HCT116 (cell line): ENCODE measurements around the gene VPS39. TPM values are rescaled to one million over a fixed set of nuclear protein-coding genes. Genes with fewer than 3 reads are reported as not detected.

ENCODE experiments used
- ATAC-seq: fragments of 200-7000 bp; cut with Tn5 transposase; 2 replicates; pipeline ENCODE4 v1.9.1; 2020; ENCODE audit warnings: mild to moderate bottlenecking, moderate library complexity
- BruUV-seq: library from RNA; stranded (reverse); fragments of 400-500 nt; replicated peaks from 2 replicates; lab custom pipeline; 2021; lab: Mats Ljungman, UMichigan
- CTCF ChIA-PET: fragments of 300-600 bp; sonication (Branson Sonifier 250); formaldehyde crosslinking; loops from one replicate; lab custom pipeline; 2021; ENCODE audit warnings: antibody characterized with exemption; lab: Charles Lee
- POLR2A ChIA-PET: fragments of 300-600, 350-600 bp; sonication (Branson Sonifier 250); formaldehyde crosslinking; loops from one replicate; lab custom pipeline; 2021; ENCODE audit warnings: antibody characterized with exemption; lab: Charles Lee
- RAD21 ChIA-PET, 2 experiments: fragments of 300-600 bp; sonication (Branson Sonifier 250); formaldehyde crosslinking; loops; one replicate each; lab custom pipeline; 2023; ENCODE audit warnings: low total read pairs in 2 of 2; ENCODE audit not compliant: uncharacterized antibody in 2 of 2, unreplicated experiment in 2 of 2, low non-redundant PET in 1 of 2; lab: Charles Lee
- DNase-seq: peaks from one replicate; pipeline ENCODE4 v3.0.0-alpha.2; 2010; ENCODE audit warnings: low read depth, low spot score
- H2AFZ ChIP-seq: fragments of 200-600 bp; shearing (Covaris generic), sonication (generic); 2 replicates; pipeline ENCODE4 v1.6.1; 2017; ENCODE audit warnings: low read depth, mixed run types, mixed read lengths, antibody characterized with exemption, low read length; ENCODE audit not compliant: poor library complexity, severe bottlenecking
- H3K27ac ChIP-seq: 2 replicates; pipeline ENCODE4 v1.5.1; 2012; ENCODE audit warnings: low read depth, low read length
- H3K27me3 ChIP-seq: fragments of 200-600 bp; sonication (generic); 2 replicates; pipeline ENCODE4 v1.6.1; 2016; ENCODE audit warnings: mixed run types, low read length, mixed read lengths; ENCODE audit not compliant: insufficient read depth
- H3K36me3 ChIP-seq, 2 experiments: fragments of 200-500 bp in 1 of 2; fragments of 200-600 bp in 1 of 2; sonication (Bioruptor generic) in 1 of 2; sonication (generic) in 1 of 2; 2 replicates each; pipeline versions ENCODE4 v1.5.1 to v1.6.1; 2014 to 2016; ENCODE audit warnings: low read length in 2 of 2, inconsistent platforms in 1 of 2, mixed read lengths in 1 of 2, mixed run types in 1 of 2; ENCODE audit not compliant: insufficient read depth in 2 of 2, control insufficient read depth in 1 of 2
- H3K4me1 ChIP-seq, 2 experiments: fragments of 200-600 bp in 1 of 2; sonication (generic) in 1 of 2; 2 replicates each; pipeline versions ENCODE4 v1.5.1 to v1.6.1; 2012 to 2017; ENCODE audit warnings: low read length in 2 of 2, inconsistent platforms in 1 of 2, mild to moderate bottlenecking in 1 of 2, mixed read lengths in 1 of 2, mixed run types in 1 of 2, moderate library complexity in 1 of 2; ENCODE audit not compliant: insufficient read depth in 2 of 2, control insufficient read depth in 1 of 2
- H3K4me2 ChIP-seq: fragments of 200-600 bp; sonication (generic); 2 replicates; pipeline ENCODE4 v1.6.1; 2017; ENCODE audit warnings: mixed run types, low read length, mixed read lengths
- H3K4me3 ChIP-seq, 2 experiments: fragments of 200-600 bp in 1 of 2; sonication (generic) in 1 of 2; replicated peaks in 1 of 2; 2 replicates each; pipeline ENCODE4 v1.5.1; 2011 to 2016; ENCODE audit warnings: low read length in 2 of 2, control low read depth in 1 of 2, low read depth in 1 of 2, mild to moderate bottlenecking in 1 of 2, mixed read lengths in 1 of 2, mixed run types in 1 of 2
- H3K79me2 ChIP-seq: fragments of 200-600 bp; sonication (generic); 2 replicates; pipeline ENCODE4 v1.6.1; 2017; ENCODE audit warnings: mild to moderate bottlenecking, mixed run types, low read length, moderate library complexity, mixed read lengths; ENCODE audit not compliant: insufficient read depth
- H3K9ac ChIP-seq: fragments of 200-600 bp; sonication (generic); 2 replicates; pipeline ENCODE4 v1.6.1; 2016; ENCODE audit warnings: low read length, mixed read lengths
- H3K9me2 ChIP-seq: fragments of 200-600 bp; sonication (generic), shearing (Covaris generic); 2 replicates; pipeline ENCODE4 v1.6.1; 2017; ENCODE audit warnings: mixed run types, mild to moderate bottlenecking, moderate library complexity; ENCODE audit not compliant: insufficient read depth
- H3K9me3 ChIP-seq, 2 experiments: fragments of 200-500 bp in 1 of 2; fragments of 200-600 bp in 1 of 2; sonication (Bioruptor generic) in 1 of 2; sonication (generic) in 1 of 2; 2 replicates each; pipeline ENCODE4 v1.6.1; 2014 to 2017; ENCODE audit warnings: low read length in 2 of 2, mixed read lengths in 2 of 2, inconsistent platforms in 1 of 2, low read depth in 1 of 2, mild to moderate bottlenecking in 1 of 2, mixed run types in 1 of 2, moderate library complexity in 1 of 2; ENCODE audit not compliant: control insufficient read depth in 1 of 2, insufficient read depth in 1 of 2
- H4K20me1 ChIP-seq: fragments of 200-600 bp; sonication (generic), shearing (Covaris generic); 2 replicates; pipeline ENCODE4 v1.6.1; 2017; ENCODE audit warnings: mixed run types, mild to moderate bottlenecking, moderate library complexity; ENCODE audit not compliant: insufficient read depth
- ATF3 ChIP-seq: IDR thresholded peaks from 2 replicates; pipeline ENCODE4 v1.6.1; 2012
- CBX3 ChIP-seq: IDR thresholded peaks from 2 replicates; pipeline ENCODE4 v1.6.1; 2012; ENCODE audit warnings: low read depth
- EGR1 ChIP-seq: IDR thresholded peaks from 2 replicates; pipeline ENCODE4 v1.6.1; 2012; ENCODE audit warnings: low read depth
- ELF1 ChIP-seq: IDR thresholded peaks from 2 replicates; pipeline ENCODE4 v1.6.1; 2012; ENCODE audit warnings: low read depth, borderline replicate concordance
- EZH2 ChIP-seq: fragments of 200-600 bp; sonication (generic); IDR thresholded peaks from 2 replicates; pipeline ENCODE4 v1.6.1; 2017; ENCODE audit warnings: antibody characterized with exemption, mixed run types
- MAX ChIP-seq: IDR thresholded peaks from 2 replicates; pipeline ENCODE4 v1.6.1; 2012
- REST ChIP-seq: IDR thresholded peaks from 2 replicates; pipeline ENCODE4 v1.6.1; 2012; ENCODE audit warnings: low read depth
- TCF7L2 ChIP-seq: IDR thresholded peaks from 2 replicates; pipeline ENCODE4 v1.7.0; 2011; ENCODE audit warnings: borderline replicate concordance, inconsistent platforms; ENCODE audit not compliant: insufficient read depth, insufficient read length; ENCODE audit errors: extremely low read depth
- ZNF274 ChIP-seq: fragments of 200-500 bp; sonication (Bioruptor generic); IDR thresholded peaks from 2 replicates; pipeline ENCODE4 v1.6.1; 2014; ENCODE audit warnings: mild to moderate bottlenecking, low read depth, low read length, inconsistent platforms
- intact Hi-C: fragments of 100-400 bp; cut with micrococcal nuclease; formaldehyde crosslinking; loops from 2 replicates; pipeline ENCODE4 v1.10.0; 2022
- total RNA-seq: library from RNA; stranded (reverse); gene quantifications from one replicate; pipeline ENCODE4 v1.2.1, GENCODE V29; 2021; ENCODE audit not compliant: unreplicated experiment

VPS39 gene
- total RNA-seq, 1 experiment from 2014 or later = 40.1 TPM

GRCh38 chr15:42121021-42121420 lies 87.1 kb downstream of the VPS39 start:
- intact Hi-C loops = no loop called here
- Histone ChIP-seq H3K27ac (no peak overlapping the region), H3K36me3 (no peaks in the 10 kb centered on the region), H3K27me3 (no peaks in the 10 kb centered on the region), H4K20me1 (no peaks in the 10 kb centered on the region), H3K9me3 (no peaks in the 10 kb centered on the region), H2AFZ (no peak overlapping the region), H3K79me2 (no peaks in the 10 kb centered on the region), H3K4me1 (peaks cover 0 to 4% of the 10 kb centered on the region in 2 experiments; a peak in 1 of 4 replicates), H3K9ac (no peak overlapping the region), H3K4me2 (no peak overlapping the region), H3K4me3 (no peak overlapping the region), H3K9me2 (no peaks in the 10 kb centered on the region)
- ChIA-PET POLR2A (no interaction called here), RAD21 (no interaction called here), CTCF (no interaction called here)
- ATAC-seq (no peak), DNase-seq (no peak)
- no TSS peak for BruUV-seq
- no peak for TF ChIP-seq EZH2
- TF ChIP-seq MAX = no peak
- no peak for TF ChIP-seq CBX3
- no peak for TF ChIP-seq ELF1
- TF ChIP-seq TCF7L2 = no peak

GRCh38 chr15:42120285-42120684 lies 87.8 kb downstream of the VPS39 start:
- DNase-seq = no peak
- CTCF ChIA-PET = no interaction called here

More at GRCh38 chr15:42120285-42120684, 87.8 kb downstream of the VPS39 start:
- Histone ChIP-seq H3K79me2 (no peaks in the 10 kb centered on the region), H3K4me3 (no peak overlapping the region), H3K9me3 (no peaks in the 10 kb centered on the region), H3K4me2 (no peak overlapping the region), H3K4me1 (peaks cover 0 to 4% of the 10 kb centered on the region in 2 experiments; a peak in 1 of 4 replicates), H3K36me3 (no peaks in the 10 kb centered on the region), H3K27ac (no peak overlapping the region), H3K9ac (no peak overlapping the region), H3K27me3 (no peaks in the 10 kb centered on the region), H4K20me1 (no peaks in the 10 kb centered on the region), H3K9me2 (no peaks in the 10 kb centered on the region), H2AFZ (no peak overlapping the region)
- ChIA-PET RAD21 (no interaction called here), POLR2A (no interaction called here)
- BruUV-seq = no TSS peak
- ATAC-seq = no peak
- intact Hi-C loops = no loop called here
- TF ChIP-seq ZNF274 (no peak), ELF1 (no peak), REST (no peak), ATF3 (no peak), EGR1 (no peak)
